ENCODE results near the gene CTNNAL1.
"Not testable (repeated sequence)": the region's sequence is repeated elsewhere in the genome, so short reads cannot be mapped to it uniquely, and the experiment has no call there.

DNA sequence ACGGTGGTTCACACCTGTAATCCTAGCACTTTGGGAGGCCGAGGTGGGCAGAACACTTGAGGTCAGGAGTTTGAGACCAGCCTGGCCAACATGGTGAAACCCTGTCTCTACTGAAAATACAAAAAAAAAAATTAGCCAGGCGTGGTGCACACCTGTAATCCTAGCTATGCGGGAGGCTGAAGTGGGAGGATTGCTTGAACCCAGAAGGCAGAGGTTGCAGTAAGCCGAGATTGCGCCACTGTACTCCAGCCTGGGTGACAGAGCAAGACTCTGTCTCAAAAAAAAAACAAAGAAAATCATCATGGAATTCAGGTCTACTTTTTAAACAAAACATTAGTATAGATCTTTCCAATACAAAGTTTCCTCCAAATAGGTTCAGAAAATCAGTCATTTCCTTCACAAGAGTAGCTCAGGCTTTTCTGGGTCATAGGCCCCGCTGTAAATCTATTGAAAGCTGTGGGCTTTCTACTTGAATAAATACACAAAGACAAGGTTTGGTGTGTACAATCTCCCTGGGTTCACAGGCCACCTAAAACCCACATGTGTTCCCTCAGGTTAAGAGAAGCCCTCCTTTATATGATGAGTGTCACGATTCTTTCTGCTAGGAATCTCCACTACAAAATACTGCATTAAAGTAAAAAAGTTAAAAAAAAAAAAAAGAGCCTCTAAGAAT lies 114.1 kb downstream of the CTNNAL1 start:
- TF ChIP-seq, protein P1, sequence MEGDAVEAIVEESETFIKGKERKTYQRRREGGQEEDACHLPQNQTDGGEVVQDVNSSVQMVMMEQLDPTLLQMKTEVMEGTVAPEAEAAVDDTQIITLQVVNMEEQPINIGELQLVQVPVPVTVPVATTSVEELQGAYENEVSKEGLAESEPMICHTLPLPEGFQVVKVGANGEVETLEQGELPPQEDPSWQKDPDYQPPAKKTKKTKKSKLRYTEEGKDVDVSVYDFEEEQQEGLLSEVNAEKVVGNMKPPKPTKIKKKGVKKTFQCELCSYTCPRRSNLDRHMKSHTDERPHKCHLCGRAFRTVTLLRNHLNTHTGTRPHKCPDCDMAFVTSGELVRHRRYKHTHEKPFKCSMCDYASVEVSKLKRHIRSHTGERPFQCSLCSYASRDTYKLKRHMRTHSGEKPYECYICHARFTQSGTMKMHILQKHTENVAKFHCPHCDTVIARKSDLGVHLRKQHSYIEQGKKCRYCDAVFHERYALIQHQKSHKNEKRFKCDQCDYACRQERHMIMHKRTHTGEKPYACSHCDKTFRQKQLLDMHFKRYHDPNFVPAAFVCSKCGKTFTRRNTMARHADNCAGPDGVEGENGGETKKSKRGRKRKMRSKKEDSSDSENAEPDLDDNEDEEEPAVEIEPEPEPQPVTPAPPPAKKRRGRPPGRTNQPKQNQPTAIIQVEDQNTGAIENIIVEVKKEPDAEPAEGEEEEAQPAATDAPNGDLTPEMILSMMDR (IDR thresholded peaks at IDR 0.05) = not testable (repeated sequence)
- TF ChIP-seq POLR2A (IDR thresholded peaks at IDR 0.05) = not testable (repeated sequence)

Data from right lobe of liver (tissue), 4 donors.